Measurements from ENCODE around the gene SMC1A. TPM values are rescaled to one million over a fixed set of nuclear protein-coding genes. Genes with fewer than 3 reads are reported as not detected.

Gene SMC1A
- total RNA-seq, 1 donor from 2014 or later = 55.6 TPM

DNA sequence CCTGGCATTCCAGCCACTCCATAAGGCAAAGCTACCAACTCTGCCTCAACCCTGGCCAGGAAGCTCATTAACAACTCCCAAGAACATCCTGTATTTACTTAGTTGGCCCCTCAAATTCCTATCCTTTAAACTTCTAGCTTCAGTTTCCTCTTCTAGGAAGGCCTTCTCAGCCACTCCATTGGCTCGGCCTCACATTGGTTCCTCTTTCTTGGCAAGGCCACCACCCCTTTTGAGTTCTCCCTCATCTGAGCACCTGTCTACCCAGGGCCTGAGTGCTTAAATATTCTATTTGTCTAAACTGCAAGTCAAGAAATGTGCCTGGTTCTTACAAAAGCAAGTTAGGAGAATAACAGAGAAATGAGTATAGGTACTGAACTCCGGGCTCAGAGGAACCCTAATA lies 10.0 kb downstream of the SMC1A start:
- no peak for TF ChIP-seq CTCF (IDR thresholded peaks at IDR 0.05; ENCODE audit: unreplicated experiment)
- H3K27me3 Mint-ChIP-seq (ENCODE audit: unreplicated experiment) = peaks cover 1% of the 10 kb centered on the region

GRCh38 chrX:53403535-53403934 lies 18.9 kb downstream of the SMC1A start:
- Mint-ChIP-seq H3K4me3 (ENCODE audit: unreplicated experiment) (no peak overlapping the region), H3K27ac (ENCODE audit: unreplicated experiment) (no peak overlapping the region), H3K9me3 (ENCODE audit: unreplicated experiment) (no peaks in the 10 kb centered on the region), H3K27me3 (ENCODE audit: unreplicated experiment) (peaks cover 2% of the 10 kb centered on the region), H3K4me1 (ENCODE audit: unreplicated experiment) (no peaks in the 10 kb centered on the region), H3K36me3 (ENCODE audit: low read depth, unreplicated experiment) (peaks cover 17% of the 10 kb centered on the region)
- DNase-seq (ENCODE audit: low spot score) = no peak
- no peak for TF ChIP-seq CTCF (IDR thresholded peaks at IDR 0.05; ENCODE audit: unreplicated experiment)

More for the DNA sequence above, 10.0 kb downstream of the SMC1A start:
- Mint-ChIP-seq H3K4me3 (ENCODE audit: unreplicated experiment) (peak overlapping the region; percentile 62), H3K36me3 (ENCODE audit: low read depth, unreplicated experiment) (peaks cover 25% of the 10 kb centered on the region), H3K27ac (ENCODE audit: unreplicated experiment) (no peak overlapping the region), H3K4me1 (ENCODE audit: unreplicated experiment) (peaks cover 13% of the 10 kb centered on the region), H3K9me3 (ENCODE audit: unreplicated experiment) (no peaks in the 10 kb centered on the region)
- no peak for DNase-seq (ENCODE audit: low spot score)

DNA sequence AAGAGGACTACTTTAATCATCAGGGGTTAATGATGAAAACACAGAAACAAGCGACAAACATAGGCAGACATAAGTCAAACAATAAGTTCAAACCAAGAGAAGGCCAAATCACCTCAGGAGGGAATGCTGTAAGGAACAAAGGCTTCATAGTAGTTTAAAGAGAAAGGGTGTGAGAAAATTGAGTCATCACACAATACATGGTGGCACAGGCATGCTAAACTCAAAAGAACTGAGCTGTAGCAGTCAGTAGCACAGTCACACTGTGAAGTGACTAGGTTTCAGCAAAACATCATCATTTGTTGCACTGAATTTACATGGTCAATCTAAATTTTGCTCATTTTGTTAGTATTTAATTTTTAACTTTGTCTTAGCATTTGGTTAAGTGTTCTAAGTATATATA lies 24.2 kb downstream of the SMC1A start:
- no peak for DNase-seq (ENCODE audit: low spot score)
- Mint-ChIP-seq H3K27me3 (ENCODE audit: unreplicated experiment) (peaks cover 3% of the 10 kb centered on the region), H3K4me3 (ENCODE audit: unreplicated experiment) (no peak overlapping the region), H3K9me3 (ENCODE audit: unreplicated experiment) (peaks cover 4% of the 10 kb centered on the region), H3K36me3 (ENCODE audit: low read depth, unreplicated experiment) (peaks cover 25% of the 10 kb centered on the region), H3K4me1 (ENCODE audit: unreplicated experiment) (no peaks in the 10 kb centered on the region), H3K27ac (ENCODE audit: unreplicated experiment) (no peak overlapping the region)
- TF ChIP-seq CTCF (IDR thresholded peaks at IDR 0.05; ENCODE audit: unreplicated experiment) = no peak

GRCh38 chrX:53395605-53396298 lies 26.7 kb downstream of the SMC1A start:
- Mint-ChIP-seq H3K4me1 (ENCODE audit: unreplicated experiment) (no peaks in the 10 kb centered on the region), H3K36me3 (ENCODE audit: low read depth, unreplicated experiment) (peaks cover 18% of the 10 kb centered on the region), H3K9me3 (ENCODE audit: unreplicated experiment) (peaks cover 4% of the 10 kb centered on the region), H3K4me3 (ENCODE audit: unreplicated experiment) (no peak overlapping the region), H3K27me3 (ENCODE audit: unreplicated experiment) (peaks cover 2% of the 10 kb centered on the region), H3K27ac (ENCODE audit: unreplicated experiment) (no peak overlapping the region)
- DNase-seq (ENCODE audit: low spot score) = no peak
- no peak for TF ChIP-seq CTCF (IDR thresholded peaks at IDR 0.05; ENCODE audit: unreplicated experiment)

DNA sequence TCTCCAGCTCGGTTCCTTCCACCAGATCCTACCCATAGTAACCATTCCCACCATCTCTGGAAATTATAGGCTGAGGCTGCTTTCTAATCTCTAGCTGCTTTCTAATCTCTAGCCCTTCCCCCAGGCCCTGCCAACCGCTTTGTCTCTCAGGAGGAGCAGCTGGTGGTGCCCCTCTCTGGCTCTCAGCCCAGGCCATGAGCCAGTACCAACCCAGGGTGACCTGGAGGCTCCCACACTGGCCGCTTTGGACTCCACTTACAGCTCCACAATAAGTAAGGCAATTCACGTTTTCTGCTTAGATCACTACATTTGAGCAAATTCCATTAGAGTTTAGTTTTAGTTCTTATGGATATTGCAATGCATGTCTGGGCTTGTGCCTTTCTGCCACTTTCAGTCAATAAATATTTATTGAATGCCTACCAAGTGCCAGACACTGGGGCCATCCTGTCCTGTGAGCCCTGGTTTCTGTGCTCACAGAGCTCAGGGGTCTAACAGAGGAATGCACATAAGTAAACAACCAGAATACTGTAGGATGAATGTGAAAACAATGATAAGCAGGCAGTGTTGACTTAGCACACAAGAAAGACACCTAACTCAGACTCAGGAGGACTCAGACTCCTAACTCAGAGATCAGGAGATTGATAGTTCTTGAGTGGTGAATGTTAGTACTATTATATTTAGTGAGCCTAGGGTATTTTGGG lies 38.9 kb downstream of the SMC1A start:
- peaks cover 1% of the 10 kb centered on the region for H3K27me3 Mint-ChIP-seq (ENCODE audit: unreplicated experiment)
- peaks cover 5% of the 10 kb centered on the region for H3K4me1 Mint-ChIP-seq (ENCODE audit: unreplicated experiment)
- no peaks in the 10 kb centered on the region for H3K9me3 Mint-ChIP-seq (ENCODE audit: unreplicated experiment)
- peaks cover 19% of the 10 kb centered on the region for H3K36me3 Mint-ChIP-seq (ENCODE audit: low read depth, unreplicated experiment)
- TF ChIP-seq CTCF (IDR thresholded peaks at IDR 0.05; ENCODE audit: unreplicated experiment) = no peak
- peak overlapping the region; percentile 30 for H3K27ac Mint-ChIP-seq (ENCODE audit: unreplicated experiment)
- no peak overlapping the region for H3K4me3 Mint-ChIP-seq (ENCODE audit: unreplicated experiment)
- DNase-seq (ENCODE audit: low spot score) = no peak
